Forelimb muscle (tissue), 1 donor: ENCODE results near the gene PKP4. TPM values are rescaled to one million over a fixed set of nuclear protein-coding genes. Genes with fewer than 3 reads are reported as not detected.

Experiments used
- DNase-seq: peaks from one replicate; pipeline ENCODE4 v3.0.0-alpha.2; 2013; ENCODE audit warnings: low read depth
- polyA plus RNA-seq: library from polyadenylated mRNA; unstranded; fragments of 120-200 nt; gene quantifications from one replicate; pipeline ENCODE4 v1.2.1, GENCODE V29; 2013; ENCODE audit not compliant: insufficient read length

The PKP4 gene
- polyA plus RNA-seq, 1 donor, result 27.0 TPM

GRCh38 chr2:158599609-158600008 lies 142.9 kb downstream of the PKP4 start:
- DNase-seq, result no peak

- DNase-seq, result no peak
Measured at GRCh38 chr2:158600155-158600802, 143.5 kb downstream of the PKP4 start.

GRCh38 chr2:158602027-158602426 lies 145.3 kb downstream of the PKP4 start:
- DNase-seq, result no peak

- DNase-seq, result no peak
Measured at GRCh38 chr2:158603205-158603604, 146.5 kb downstream of the PKP4 start.

GRCh38 chr2:158603986-158604385 lies 147.2 kb downstream of the PKP4 start:
- no peak for DNase-seq

- DNase-seq, result no peak
Measured at GRCh38 chr2:158610059-158610458, 153.3 kb downstream of the PKP4 start.

GRCh38 chr2:158616480-158617000 lies 159.8 kb downstream of the PKP4 start:
- no peak for DNase-seq

- no peak for DNase-seq
Measured at GRCh38 chr2:158618891-158619490, 162.2 kb downstream of the PKP4 start.

GRCh38 chr2:158619496-158619895 lies 162.7 kb downstream of the PKP4 start:
- DNase-seq, result no peak

GRCh38 chr2:158620656-158621055 lies 163.9 kb downstream of the PKP4 start:
- DNase-seq, result no peak

- no peak for DNase-seq
Measured at GRCh38 chr2:158624071-158624667, 167.4 kb downstream of the PKP4 start.

- no peak for DNase-seq
Measured at GRCh38 chr2:158624961-158625360, 168.2 kb downstream of the PKP4 start.

- no peak for DNase-seq
Measured at GRCh38 chr2:158629116-158629515, 172.4 kb downstream of the PKP4 start.

- no peak for DNase-seq
Measured at GRCh38 chr2:158633261-158633660, 176.5 kb downstream of the PKP4 start.

- no peak for DNase-seq
Measured at GRCh38 chr2:158634627-158635026, 177.9 kb downstream of the PKP4 start.

- DNase-seq, result no peak
Measured at GRCh38 chr2:158635961-158636601, 179.3 kb downstream of the PKP4 start.

- DNase-seq, result no peak
Measured at GRCh38 chr2:158637357-158637756, 180.6 kb downstream of the PKP4 start.

GRCh38 chr2:158644139-158644538 lies 187.4 kb downstream of the PKP4 start:
- no peak for DNase-seq

GRCh38 chr2:158645299-158645698 lies 188.5 kb downstream of the PKP4 start:
- DNase-seq, result no peak

GRCh38 chr2:158647436-158648231 lies 190.9 kb downstream of the PKP4 start:
- DNase-seq, result no peak

- no peak for DNase-seq
Measured at GRCh38 chr2:158649846-158650245, 193.1 kb downstream of the PKP4 start.
